LHCN-M2 (cell line): Measurements from ENCODE around the gene LMAN1L. TPM values are rescaled to one million over a fixed set of nuclear protein-coding genes. Genes with fewer than 3 reads are reported as not detected.

Experiments used
- total RNA-seq: library from RNA; depleted of rRNA; stranded (reverse); fragments of >200 nt; gene quantifications from 2 replicates; pipeline ENCODE4 v1.2.3, GENCODE V29; 2014; rRNA removed

LMAN1L gene
- total RNA-seq, 1 experiment from 2014 or later: 0.06 TPM

Other genes with a start within 250 kb of the LMAN1L start
- gene CLK3, start 197.0 kb upstream of the LMAN1L start, total RNA-seq: 60.5 and 81.1 TPM in 2 replicates
- 5.1 and 8.7 TPM in 2 replicates for gene EDC3, start 116.8 kb upstream of the LMAN1L start, total RNA-seq
- gene CYP1A1, start 87.3 kb upstream of the LMAN1L start, total RNA-seq: 0.06 TPM in 1 of 2 replicates, not detected in the other
- not detected in 2 replicates for gene CYP1A2, start 64.0 kb upstream of the LMAN1L start, total RNA-seq
- 22.2 and 28.8 TPM in 2 replicates for gene CSK, start 30.8 kb upstream of the LMAN1L start, total RNA-seq
- not detected in 2 replicates for gene CPLX3, start 13.8 kb downstream of the LMAN1L start, total RNA-seq
- gene ULK3, start 30.3 kb downstream of the LMAN1L start, total RNA-seq: 31.5 and 36.4 TPM in 2 replicates
- gene SCAMP2, start 60.5 kb downstream of the LMAN1L start, total RNA-seq: 29.2 and 40.0 TPM in 2 replicates
- gene MPI, start 77.2 kb downstream of the LMAN1L start, total RNA-seq: 110 and 122 TPM in 2 replicates
- gene FAM219B, start 94.0 kb downstream of the LMAN1L start, total RNA-seq: 45.0 and 51.8 TPM in 2 replicates
- gene COX5A, start 125.2 kb downstream of the LMAN1L start, total RNA-seq: 97.5 and 109 TPM in 2 replicates
- gene RPP25, start 143.9 kb downstream of the LMAN1L start, total RNA-seq: 8.9 and 9.1 TPM in 2 replicates
- 0.51 and 0.98 TPM in 2 replicates for gene SCAMP5, start 182.7 kb downstream of the LMAN1L start, total RNA-seq
- gene PPCDC, start 210.8 kb downstream of the LMAN1L start, total RNA-seq: 21.1 and 22.8 TPM in 2 replicates